Testis (tissue), 3 donors: ENCODE results near the gene ARHGEF28. TPM values are rescaled to one million over a fixed set of nuclear protein-coding genes. Genes with fewer than 3 reads are reported as not detected.

Source experiments
- DNase-seq: peaks from one replicate; pipeline ENCODE4 v3.0.0-alpha.2; 2019
- H3K27ac ChIP-seq, 2 donors: fragments of 200-600 bp; sonication (generic); one replicate each; pipeline ENCODE4 v1.5.1; 2019
- H3K27me3 ChIP-seq: fragments of 200-600 bp; sonication (generic); one replicate; pipeline ENCODE4 v1.5.1; 2019
- H3K36me3 ChIP-seq: fragments of 200-600 bp; sonication (generic); one replicate; pipeline ENCODE4 v1.5.1; 2017; ENCODE audit warnings: low read depth; ENCODE audit errors: missing control alignments
- H3K4me1 ChIP-seq: fragments of 200-600 bp; sonication (generic); one replicate; pipeline ENCODE4 v1.5.1; 2019
- H3K4me3 ChIP-seq, 2 donors: fragments of 200-600 bp; sonication (generic); one replicate each; pipeline ENCODE4 v1.5.1; 2017 to 2019
- H3K9me3 ChIP-seq: fragments of 200-600 bp; sonication (generic); one replicate; pipeline ENCODE4 v1.5.1; 2017
- CTCF ChIP-seq, 3 experiments: fragments of 450-650 bp in 2 of 3; fragments of 200-600 bp in 1 of 3; sonication (generic) in 1 of 3; IDR thresholded peaks; one replicate each; pipeline ENCODE4 v1.5.1; 2016 to 2019; ENCODE audit warnings: antibody characterized with exemption in 3 of 3, mild to moderate bottlenecking in 2 of 3, moderate library complexity in 1 of 3
- POLR2A ChIP-seq: fragments of 450-650 bp; IDR thresholded peaks from one replicate; pipeline ENCODE4 v1.6.1; 2017; ENCODE audit warnings: antibody characterized with exemption, mild to moderate bottlenecking, moderate library complexity
- whole genome bisulfite sequencing, 2 donors: methylation state at CpG; one replicate each; pipeline ENCODE4 v1.1.5; 2018; 5-methylcytosine and 5-hydroxymethylcytosine counted together
- intact Hi-C: fragments of 100-400 bp; cut with DNase I; formaldehyde crosslinking; loops from one replicate; pipeline ENCODE4 v1.15.1; 2023; ENCODE audit warnings: low total_unique reads
- polyA plus RNA-seq: library from polyadenylated mRNA; stranded (reverse); fragments of 350-450 nt; fragmentation: Illumina TruSeq; extraction: RNeasy Lipid Tissue Mini Kit (QIAGEN cat#74804); gene quantifications from one replicate; pipeline ENCODE4 v1.2.3, GENCODE V29; 2014; ENCODE audit warnings: low read depth, low replicate concordance; ENCODE audit not compliant: insufficient read depth
- total RNA-seq, 2 donors: library from RNA; depleted of rRNA; stranded (reverse); fragments of >200 nt; gene quantifications; one replicate each; pipeline ENCODE4 v1.2.3, GENCODE V29; 2016

Gene ARHGEF28
- total and polyA plus RNA-seq, 3 donors from 2014 or later = 3.9 to 8.7 (median 8.0) TPM

GRCh38 chr5:73892806-73893205 is 266.8 kb downstream of the ARHGEF28 start:
- no peak for TF ChIP-seq CTCF (IDR thresholded peaks at IDR 0.05)
- TF ChIP-seq POLR2A = no peak
- H3K4me1 ChIP-seq = no peaks in the 10 kb centered on the region
- H3K9me3 ChIP-seq = no peaks in the 10 kb centered on the region
- H3K36me3 ChIP-seq = no peaks in the 10 kb centered on the region
- DNase-seq = no peak
- intact Hi-C loops = no loop called here
- H3K27me3 ChIP-seq = no peaks in the 10 kb centered on the region
- H3K4me3 ChIP-seq = no peak overlapping the region
- H3K27ac ChIP-seq = no peak overlapping the region
- 83 to 97% methylated on average over 1 of the region's 1 CpG for WGBS, 2 donors

- 91 to 97% methylated on average over 2 of the region's 2 CpGs for WGBS, 2 donors
- Histone ChIP-seq H3K27ac (no peak overlapping the region), H3K36me3 (no peaks in the 10 kb centered on the region), H3K4me3 (no peak overlapping the region), H3K27me3 (no peaks in the 10 kb centered on the region), H3K4me1 (no peaks in the 10 kb centered on the region), H3K9me3 (no peaks in the 10 kb centered on the region)
- no peak for TF ChIP-seq POLR2A
- TF ChIP-seq CTCF (IDR thresholded peaks at IDR 0.05) = no peak
- no peak for DNase-seq
- intact Hi-C loops = no loop called here
Observed at GRCh38 chr5:73893813-73894212, 267.8 kb downstream of the ARHGEF28 start.

- Histone ChIP-seq H3K27me3 (no peaks in the 10 kb centered on the region), H3K36me3 (no peaks in the 10 kb centered on the region), H3K4me1 (no peaks in the 10 kb centered on the region), H3K9me3 (no peaks in the 10 kb centered on the region), H3K27ac (no peak overlapping the region), H3K4me3 (no peak overlapping the region)
- intact Hi-C loops = no loop called here
- 92 to 94% methylated on average over 6 of the region's 6 CpGs for WGBS, 2 donors
- no peak for TF ChIP-seq CTCF (IDR thresholded peaks at IDR 0.05)
- no peak for TF ChIP-seq POLR2A
- DNase-seq = no peak
Observed at GRCh38 chr5:73894860-73895259, 268.9 kb downstream of the ARHGEF28 start.

GRCh38 chr5:73895471-73895870 is 269.5 kb downstream of the ARHGEF28 start:
- Histone ChIP-seq H3K4me1 (no peaks in the 10 kb centered on the region), H3K4me3 (no peak overlapping the region), H3K27me3 (no peaks in the 10 kb centered on the region), H3K36me3 (no peaks in the 10 kb centered on the region), H3K9me3 (no peaks in the 10 kb centered on the region), H3K27ac (no peak overlapping the region)
- 91 to 94% methylated on average over 4 of the region's 4 CpGs for WGBS, 2 donors
- intact Hi-C loops = no loop called here
- no peak for DNase-seq
- no peak for TF ChIP-seq POLR2A
- TF ChIP-seq CTCF (IDR thresholded peaks at IDR 0.05) = no peak

GRCh38 chr5:73896097-73896496 is 270.1 kb downstream of the ARHGEF28 start:
- no peak for TF ChIP-seq CTCF (IDR thresholded peaks at IDR 0.05)
- TF ChIP-seq POLR2A = no peak
- Histone ChIP-seq H3K27ac (no peak overlapping the region), H3K36me3 (no peaks in the 10 kb centered on the region), H3K27me3 (no peaks in the 10 kb centered on the region), H3K9me3 (no peaks in the 10 kb centered on the region), H3K4me1 (no peaks in the 10 kb centered on the region), H3K4me3 (no peak overlapping the region)
- intact Hi-C loops = no loop called here
- 85 to 94% methylated on average over 3 of the region's 3 CpGs for WGBS, 2 donors
- no peak for DNase-seq
